Measurements from ENCODE around the gene CD3G. TPM values are rescaled to one million over a fixed set of nuclear protein-coding genes. Genes with fewer than 3 reads are reported as not detected.

The CD3G gene
- total RNA-seq, 1 experiment from 2014 or later, result 0.15 TPM

GRCh38 chr11:118396097-118396501 is 52.0 kb downstream of the CD3G start:
- BruUV-seq (replicated peaks), result no TSS peak
- in situ Hi-C loops (cut with HindIII; ENCODE audit: low pct_unique_long_range_greater_than_20kb, low sequenced_read_pairs), result no loop called here
- Histone ChIP-seq H3K27ac (ENCODE audit: low read length) (no peak overlapping the region), H3K27me3 (ENCODE audit: control insufficient read depth, insufficient read depth, low read length) (no peaks in the 10 kb centered on the region), H3K4me1 (ENCODE audit: control insufficient read depth, insufficient read depth, low read length) (peaks cover 6% of the 10 kb centered on the region), H3K36me3 (ENCODE audit: control insufficient read depth, insufficient read depth, low read length) (peaks cover 22% of the 10 kb centered on the region), H3K4me3 (ENCODE audit: low read depth in 2 of 2, low read length in 2 of 2) (no peak overlapping the region), H3K9me3 (ENCODE audit: control insufficient read depth, insufficient read depth, low read depth, low read length) (no peaks in the 10 kb centered on the region)
- ChIA-PET POLR2A (interaction anchor here (0.6 kb wide), 1 partner anchor 29 kb away, joined by 5 read pairs; no protein-coding TSS in a partner anchor), CTCF (no interaction called here)
- ATAC-seq (no peak), DNase-seq (ENCODE audit: low read depth, low spot score) (no peak)
- no peak for TF ChIP-seq REST (IDR thresholded peaks at IDR 0.05; ENCODE audit: insufficient read depth in 1 of 2, low read depth in 2 of 2, low read length in 1 of 2)
- no peak for TF ChIP-seq TCF7L2 (IDR thresholded peaks at IDR 0.05; ENCODE audit: low read depth, low read length)
- no peak for TF ChIP-seq POLR2AphosphoS5 (IDR thresholded peaks at IDR 0.05; ENCODE audit: low read depth, low read length)
- no peak for TF ChIP-seq SIN3A (IDR thresholded peaks at IDR 0.05; ENCODE audit: borderline replicate concordance, insufficient read depth, low read depth, low read length)
- no peak for TF ChIP-seq CTCF (IDR thresholded peaks at IDR 0.05)
- intact Hi-C loops (cut with micrococcal nuclease; ENCODE audit: unreplicated experiment), result no loop called here

GRCh38 chr11:118397448-118397847 is 53.3 kb downstream of the CD3G start:
- intact Hi-C loops (cut with micrococcal nuclease; ENCODE audit: unreplicated experiment), result no loop called here
- CTCF ChIA-PET, result no interaction called here

More at GRCh38 chr11:118397448-118397847, 53.3 kb downstream of the CD3G start:
- Histone ChIP-seq H3K4me3 (ENCODE audit: low read depth in 2 of 2, low read length in 2 of 2) (no peak overlapping the region), H3K36me3 (ENCODE audit: control insufficient read depth, insufficient read depth, low read length) (peaks cover 21% of the 10 kb centered on the region), H3K4me1 (ENCODE audit: control insufficient read depth, insufficient read depth, low read length) (peaks cover 6% of the 10 kb centered on the region), H3K27ac (ENCODE audit: low read length) (no peak overlapping the region; the same call in 1 of the 2 replicates), H3K27me3 (ENCODE audit: control insufficient read depth, insufficient read depth, low read length) (no peaks in the 10 kb centered on the region), H3K9me3 (ENCODE audit: control insufficient read depth, insufficient read depth, low read depth, low read length) (no peaks in the 10 kb centered on the region)
- POLR2A ChIA-PET, result no interaction called here
- no peak for DNase-seq (ENCODE audit: low read depth, low spot score)
- no peak for ATAC-seq
- BruUV-seq (replicated peaks), result no TSS peak
- in situ Hi-C loops (cut with HindIII; ENCODE audit: low pct_unique_long_range_greater_than_20kb, low sequenced_read_pairs), result no loop called here
- TF ChIP-seq POLR2AphosphoS5 (IDR thresholded peaks at IDR 0.05; ENCODE audit: low read depth, low read length) (no peak), TCF7L2 (IDR thresholded peaks at IDR 0.05; ENCODE audit: low read depth, low read length) (no peak), SIN3A (IDR thresholded peaks at IDR 0.05; ENCODE audit: borderline replicate concordance, insufficient read depth, low read depth, low read length) (no peak), CTCF (IDR thresholded peaks at IDR 0.05) (no peak), REST (IDR thresholded peaks at IDR 0.05; ENCODE audit: insufficient read depth in 1 of 2, low read depth in 2 of 2, low read length in 1 of 2) (no peak)
